ENCODE measurements around the gene PNMA8A. TPM values are rescaled to one million over a fixed set of nuclear protein-coding genes. Genes with fewer than 3 reads are reported as not detected.

Gene PNMA8A, protein sequence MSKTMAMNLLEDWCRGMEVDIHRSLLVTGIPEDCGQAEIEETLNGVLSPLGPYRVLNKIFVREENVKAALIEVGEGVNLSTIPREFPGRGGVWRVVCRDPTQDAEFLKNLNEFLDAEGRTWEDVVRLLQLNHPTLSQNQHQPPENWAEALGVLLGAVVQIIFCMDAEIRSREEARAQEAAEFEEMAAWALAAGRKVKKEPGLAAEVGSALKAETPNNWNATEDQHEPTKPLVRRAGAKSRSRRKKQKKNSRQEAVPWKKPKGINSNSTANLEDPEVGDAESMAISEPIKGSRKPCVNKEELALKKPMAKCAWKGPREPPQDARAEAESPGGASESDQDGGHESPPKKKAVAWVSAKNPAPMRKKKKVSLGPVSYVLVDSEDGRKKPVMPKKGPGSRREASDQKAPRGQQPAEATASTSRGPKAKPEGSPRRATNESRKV
- total RNA-seq, result 0.52 TPM in 1 of 2 replicates, not detected in the other

DNA sequence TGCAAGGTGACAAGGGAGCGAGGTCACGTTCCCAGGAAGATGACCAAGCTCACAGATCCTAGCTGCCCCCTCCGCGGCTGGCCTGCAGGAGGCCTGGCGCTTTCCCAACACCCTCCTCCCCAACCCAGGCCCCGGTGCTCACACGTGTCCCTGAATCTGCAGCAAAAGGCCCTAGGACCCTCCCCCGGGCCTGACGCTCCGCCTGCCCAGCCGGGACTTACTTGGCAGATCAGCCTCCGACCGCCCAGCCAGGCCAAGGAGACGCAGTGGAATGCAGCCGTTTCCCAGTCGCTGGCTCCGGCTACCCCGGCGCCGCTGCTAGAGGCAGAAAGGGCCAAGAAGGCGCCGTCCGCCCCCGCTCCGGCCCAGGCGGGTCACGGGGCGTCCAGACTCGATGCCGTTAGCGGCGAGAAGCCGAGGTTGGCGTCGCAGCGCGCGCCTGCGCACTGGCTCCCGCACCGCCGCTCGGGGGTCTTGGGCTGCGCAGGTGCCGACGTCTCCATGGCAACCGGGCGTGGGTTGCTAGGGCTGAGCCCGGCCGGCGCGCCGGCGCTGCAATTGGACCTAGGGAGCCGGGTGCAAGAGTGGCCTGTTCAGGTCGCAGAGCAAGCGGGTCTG lies at the start of gene PNMA8A:
Gene PNMA8A (minus strand): TSS at position 448 of the 618 bp plus-strand sequence. CDS start 528 bp downstream, outside the sequence.

DNA sequence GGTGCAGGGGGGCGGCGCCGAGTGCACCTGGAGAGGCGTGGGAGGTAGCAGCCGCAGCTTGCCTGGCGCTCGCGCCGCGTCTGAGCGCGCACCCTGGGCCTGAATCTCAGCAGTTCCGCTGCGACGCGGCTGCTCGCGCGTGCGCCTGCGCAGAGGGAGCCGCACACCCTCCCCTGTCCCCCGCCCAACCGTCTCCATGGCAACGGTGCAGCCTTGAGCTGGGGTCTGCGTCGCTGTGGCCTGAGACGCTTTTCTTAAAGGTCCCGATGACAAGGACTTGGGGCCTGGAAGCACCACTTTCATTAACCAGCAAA lies 24.4 kb upstream of the PNMA8A start, which contains the start of gene PNMA8B:
Gene PNMA8B (minus strand): TSS at position 82 of the 314 bp plus-strand sequence. CDS start 402 bp downstream, outside the sequence.

DNA sequence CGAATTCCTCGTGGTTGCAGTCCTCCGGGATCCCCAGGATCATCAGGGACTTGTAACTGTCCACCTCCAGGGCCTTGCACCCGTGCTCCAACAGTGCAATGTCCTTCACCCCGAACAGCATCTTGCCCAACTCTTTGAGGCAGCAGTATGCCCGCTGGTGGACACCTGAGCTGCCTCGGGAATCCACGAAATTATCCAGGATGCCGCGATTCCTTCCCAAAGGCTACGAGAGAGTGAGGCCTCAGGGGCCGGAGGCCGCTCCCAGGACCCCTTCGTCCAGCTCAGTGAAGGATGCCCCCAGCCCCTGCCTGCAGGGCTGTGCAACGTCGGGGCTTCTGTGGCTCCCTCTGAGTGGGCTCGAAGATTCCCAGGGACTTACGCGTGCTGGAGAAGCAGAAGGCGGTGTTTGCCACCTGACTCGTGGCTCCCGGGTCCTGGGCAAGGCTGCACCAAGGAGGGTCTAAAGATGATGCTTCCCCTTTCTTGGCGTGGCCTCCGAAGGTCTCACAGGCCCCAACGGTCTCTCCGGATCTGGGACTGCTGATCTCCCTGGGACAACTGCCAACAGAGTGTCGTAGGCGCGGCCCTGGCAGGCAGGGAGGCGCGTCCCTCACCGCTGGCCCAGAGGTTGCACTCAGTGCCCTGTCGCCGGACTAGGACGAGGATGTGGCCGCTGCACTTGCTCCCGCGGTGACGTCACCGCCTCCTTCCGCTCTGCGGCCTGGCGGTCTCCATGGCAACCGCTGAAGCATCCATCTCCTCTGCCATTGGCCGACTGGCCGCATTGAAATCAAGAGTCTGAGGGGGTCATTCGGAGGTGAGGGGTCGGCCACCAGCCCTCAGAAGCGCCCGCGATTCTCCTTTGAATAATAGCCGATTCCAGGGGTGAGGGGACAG lies 42.9 kb downstream of the PNMA8A start, which contains the start of gene PNMA8C:
Gene PNMA8C (minus strand): TSS at position 698 of the 897 bp plus-strand sequence. CDS start 577 bp downstream, at position 121.

Other genes starting within 250 kb of the PNMA8A start
- not detected in 2 replicates for gene IGFL1, start 241.8 kb downstream of the PNMA8A start, total RNA-seq
- gene HIF3A, start 174.5 kb downstream of the PNMA8A start, total RNA-seq, result 5.6 and 10.7 TPM in 2 replicates
- 69.5 and 78.3 TPM in 2 replicates for gene PPP5C, start 124.5 kb downstream of the PNMA8A start, total RNA-seq
- gene CCDC8, start 58.0 kb downstream of the PNMA8A start, total RNA-seq, result 0.17 and 0.22 TPM in 2 replicates
- gene PNMA8C, start 42.6 kb downstream of the PNMA8A start, total RNA-seq, result not detected in 2 replicates
- under 0.01 TPM in 2 replicates for gene PNMA8B, start 24.3 kb upstream of the PNMA8A start, total RNA-seq
- gene CALM3, start 129.8 kb upstream of the PNMA8A start, total RNA-seq, result 104 TPM in 2 replicates
- gene PTGIR, start 153.5 kb upstream of the PNMA8A start, total RNA-seq, result 0.11 TPM in 1 of 2 replicates, not detected in the other
- not detected in 2 replicates for gene GNG8, start 164.6 kb upstream of the PNMA8A start, total RNA-seq
- 0.09 and 0.11 TPM in 2 replicates for gene DACT3, start 189.6 kb upstream of the PNMA8A start, total RNA-seq
- gene PRKD2, start 245.6 kb upstream of the PNMA8A start, total RNA-seq, result 22.0 and 33.1 TPM in 2 replicates